ENCODE measurements around the gene SPEM3. TPM values are rescaled to one million over a fixed set of nuclear protein-coding genes. Genes with fewer than 3 reads are reported as not detected.

SPEM3 gene
- total RNA-seq, 4 donors from 2014 or later: not detected

DNA sequence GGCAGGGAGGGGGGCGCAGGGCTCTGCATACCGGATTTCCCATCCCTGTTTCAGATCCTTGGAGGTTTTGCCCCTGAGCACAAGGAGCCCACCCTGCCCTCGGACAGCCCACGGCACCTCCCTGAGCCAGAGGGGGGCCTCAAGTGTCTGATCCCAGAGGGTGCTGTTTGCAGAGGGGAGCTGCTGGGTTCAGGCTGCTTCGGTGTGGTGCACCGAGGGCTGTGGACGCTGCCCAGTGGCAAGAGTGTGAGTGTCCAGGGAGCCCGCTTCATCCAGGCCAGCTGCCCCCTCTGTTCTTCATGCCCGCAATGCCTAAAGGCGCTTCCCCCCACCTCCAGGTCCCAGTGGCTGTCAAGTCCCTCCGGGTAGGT, 45.3 kb upstream of the SPEM3 start:
- no peak for DNase-seq (ENCODE audit: low spot score in 2 of 2)
- WGBS, 2 donors: 63 to 84% methylated on average over 6 to 10 of the region's 11 CpGs
- H3K27ac ChIP-seq: peak overlapping the region in 3 of 4 donors; percentile 55 to 86 (median 83)
- peaks cover 0 to 23% (median 0%) of the 10 kb centered on the region in 3 donors for H3K36me3 ChIP-seq
- no peaks in the 10 kb centered on the region for H3K9me3 ChIP-seq
- peaks cover 0 to 47% of the 10 kb centered on the region in 2 donors for H3K27me3 ChIP-seq
- H3K4me3 ChIP-seq: peak overlapping the region; percentile 48 to 60 (median 52)
- H3K4me1 ChIP-seq: peaks cover 0 to 40% (median 13%) of the 10 kb centered on the region in 4 donors
- TF ChIP-seq POLR2A (IDR thresholded peaks at IDR 0.05): no peak
- TF ChIP-seq, protein P1, sequence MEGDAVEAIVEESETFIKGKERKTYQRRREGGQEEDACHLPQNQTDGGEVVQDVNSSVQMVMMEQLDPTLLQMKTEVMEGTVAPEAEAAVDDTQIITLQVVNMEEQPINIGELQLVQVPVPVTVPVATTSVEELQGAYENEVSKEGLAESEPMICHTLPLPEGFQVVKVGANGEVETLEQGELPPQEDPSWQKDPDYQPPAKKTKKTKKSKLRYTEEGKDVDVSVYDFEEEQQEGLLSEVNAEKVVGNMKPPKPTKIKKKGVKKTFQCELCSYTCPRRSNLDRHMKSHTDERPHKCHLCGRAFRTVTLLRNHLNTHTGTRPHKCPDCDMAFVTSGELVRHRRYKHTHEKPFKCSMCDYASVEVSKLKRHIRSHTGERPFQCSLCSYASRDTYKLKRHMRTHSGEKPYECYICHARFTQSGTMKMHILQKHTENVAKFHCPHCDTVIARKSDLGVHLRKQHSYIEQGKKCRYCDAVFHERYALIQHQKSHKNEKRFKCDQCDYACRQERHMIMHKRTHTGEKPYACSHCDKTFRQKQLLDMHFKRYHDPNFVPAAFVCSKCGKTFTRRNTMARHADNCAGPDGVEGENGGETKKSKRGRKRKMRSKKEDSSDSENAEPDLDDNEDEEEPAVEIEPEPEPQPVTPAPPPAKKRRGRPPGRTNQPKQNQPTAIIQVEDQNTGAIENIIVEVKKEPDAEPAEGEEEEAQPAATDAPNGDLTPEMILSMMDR (IDR thresholded peaks at IDR 0.05): no peak
- TF ChIP-seq EP300 (IDR thresholded peaks at IDR 0.05): no peak

DNA sequence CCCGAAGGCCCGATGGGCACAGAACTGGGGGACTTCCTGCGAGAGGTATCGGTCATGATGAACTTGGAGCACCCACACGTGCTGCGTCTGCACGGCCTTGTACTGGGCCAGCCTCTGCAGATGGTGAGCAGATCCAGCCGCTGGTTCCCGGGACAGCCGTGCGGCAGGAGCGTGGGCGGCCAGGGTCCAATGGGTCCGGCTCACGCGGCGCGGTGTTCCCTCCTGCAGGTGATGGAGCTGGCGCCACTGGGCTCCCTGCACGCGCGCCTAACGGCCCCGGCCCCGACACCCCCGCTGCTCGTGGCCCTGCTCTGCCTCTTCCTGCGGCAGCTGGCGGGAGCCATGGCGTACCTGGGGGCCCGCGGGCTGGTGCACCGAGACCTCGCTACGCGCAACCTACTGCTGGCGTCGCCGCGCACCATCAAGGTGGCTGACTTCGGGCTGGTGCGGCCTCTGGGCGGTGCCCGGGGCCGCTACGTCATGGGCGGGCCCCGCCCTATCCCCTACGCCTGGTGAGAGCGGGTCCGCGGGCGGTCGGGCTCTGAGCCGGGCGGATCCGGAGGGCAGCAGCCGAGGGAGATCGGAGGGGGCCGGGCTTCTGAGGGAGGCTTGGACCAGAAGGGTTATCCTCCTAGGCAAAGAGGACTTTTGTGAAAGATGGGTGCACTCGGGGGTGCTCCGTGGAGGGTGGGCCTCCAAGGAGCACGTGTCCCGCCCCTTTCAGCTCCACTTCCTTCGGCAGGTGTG, 44.7 kb upstream of the SPEM3 start:
- Histone ChIP-seq H3K4me1 (peaks cover 0 to 40% (median 13%) of the 10 kb centered on the region in 4 donors), H3K9me3 (no peaks in the 10 kb centered on the region), H3K4me3 (peak overlapping the region; percentile 48 to 60 (median 52)), H3K27ac (peak overlapping the region; percentile 55 to 86 (median 82)), H3K36me3 (peaks cover 0 to 29% (median 0%) of the 10 kb centered on the region in 3 donors), H3K27me3 (peaks cover 0 to 44% of the 10 kb centered on the region in 2 donors)
- no peak for DNase-seq (ENCODE audit: low spot score in 2 of 2)
- WGBS, 2 donors: 10 to 15% methylated on average over 26 to 32 of the region's 65 CpGs
- peak in 1 of 2 donors; percentile 23 for TF ChIP-seq POLR2A (IDR thresholded peaks at IDR 0.05)
- TF ChIP-seq, protein P1 (IDR thresholded peaks at IDR 0.05): no peak
- TF ChIP-seq EP300 (IDR thresholded peaks at IDR 0.05): peak in 1 of 2 donors; percentile 53

DNA sequence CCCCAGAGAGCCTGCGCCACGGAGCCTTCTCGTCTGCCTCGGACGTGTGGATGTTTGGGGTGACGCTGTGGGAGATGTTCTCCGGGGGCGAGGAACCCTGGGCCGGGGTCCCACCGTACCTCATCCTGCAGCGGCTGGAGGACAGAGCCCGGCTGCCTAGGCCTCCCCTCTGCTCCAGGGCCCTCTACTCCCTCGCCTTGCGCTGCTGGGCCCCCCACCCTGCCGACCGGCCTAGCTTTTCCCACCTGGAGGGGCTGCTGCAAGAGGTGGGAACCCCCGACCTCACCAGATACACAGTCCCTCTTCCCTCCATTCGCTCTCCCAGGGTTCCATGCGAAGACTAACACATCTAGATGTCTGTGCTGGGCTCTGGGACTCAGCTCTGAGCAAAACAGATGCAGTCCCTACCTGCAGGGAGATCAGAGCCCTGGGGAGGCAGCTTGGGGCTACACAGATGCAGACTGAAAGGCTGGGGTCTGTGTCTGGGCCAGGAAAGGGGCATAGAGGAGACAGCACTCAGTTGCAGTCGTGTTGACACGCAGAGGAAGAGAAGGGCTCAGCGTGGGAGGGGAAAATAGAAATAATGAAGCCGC, 44.1 kb upstream of the SPEM3 start:
- peak overlapping the region in 3 of 4 donors; percentile 48 to 60 (median 52) for H3K4me3 ChIP-seq
- no peaks in the 10 kb centered on the region for H3K9me3 ChIP-seq
- TF ChIP-seq, protein P1 (IDR thresholded peaks at IDR 0.05): no peak
- TF ChIP-seq EP300 (IDR thresholded peaks at IDR 0.05): no peak
- TF ChIP-seq POLR2A (IDR thresholded peaks at IDR 0.05): no peak
- H3K27ac ChIP-seq: peak overlapping the region; percentile 55 to 86 (median 82)
- peaks cover 0 to 40% (median 13%) of the 10 kb centered on the region in 4 donors for H3K4me1 ChIP-seq
- H3K27me3 ChIP-seq: peaks cover 0 to 39% of the 10 kb centered on the region in 2 donors
- WGBS, 2 donors: 46 to 56% methylated on average over 16 to 20 of the region's 23 CpGs
- peaks cover 0 to 36% (median 0%) of the 10 kb centered on the region in 3 donors for H3K36me3 ChIP-seq
- DNase-seq (ENCODE audit: low spot score in 2 of 2): no peak

DNA sequence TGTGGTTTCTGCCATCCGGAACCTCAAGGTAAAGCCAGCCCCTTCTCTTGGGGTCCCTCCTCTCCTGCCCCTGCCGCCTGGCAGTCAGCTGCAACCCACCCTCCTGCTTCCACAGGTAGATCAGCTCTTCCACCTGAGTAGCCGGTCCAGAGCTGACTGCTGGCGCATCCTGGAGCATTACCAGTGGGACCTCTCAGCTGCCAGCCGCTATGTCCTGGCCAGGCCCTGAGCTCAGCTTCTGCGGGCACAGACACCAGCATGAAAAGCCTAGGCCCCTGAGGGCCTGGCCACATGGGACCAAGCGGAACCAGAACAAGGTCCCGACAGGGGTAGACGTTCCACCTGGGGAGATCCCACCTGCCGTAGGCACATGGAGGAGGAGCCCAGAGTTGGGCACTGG, 39.8 kb upstream of the SPEM3 start:
- Histone ChIP-seq H3K4me1 (peaks cover 0 to 26% (median 14%) of the 10 kb centered on the region in 4 donors), H3K9me3 (no peaks in the 10 kb centered on the region), H3K4me3 (no peak overlapping the region), H3K36me3 (peaks cover 0 to 70% (median 0%) of the 10 kb centered on the region in 3 donors), H3K27me3 (no peaks in the 10 kb centered on the region), H3K27ac (no peak overlapping the region)
- WGBS, 2 donors: 94% methylated on average over 9 of the region's 10 CpGs; no CpG with 5 or more reads in 1 of the 2 donors
- no peak for TF ChIP-seq POLR2A (IDR thresholded peaks at IDR 0.05)
- TF ChIP-seq, protein P1 (IDR thresholded peaks at IDR 0.05): no peak
- no peak for TF ChIP-seq EP300 (IDR thresholded peaks at IDR 0.05)
- DNase-seq (ENCODE audit: low spot score in 2 of 2): no peak
